GM18511 (cell line): ENCODE measurements around the gene JPH3.

Experiments used
- ATAC-seq: cut with Tn5 transposase; IDR thresholded peaks from one replicate; pipeline ENCODE4 v1.9.1; 2021; ENCODE audit warnings: mild to moderate bottlenecking, moderate library complexity; ENCODE audit not compliant: unreplicated experiment

The JPH3 gene

GRCh38 chr16:87598431-87598830 lies 3.9 kb upstream of the JPH3 start:
- no peak for ATAC-seq

GRCh38 chr16:87600246-87600645 lies 2.1 kb upstream of the JPH3 start:
- ATAC-seq, result no peak

- no peak for ATAC-seq
Observed at GRCh38 chr16:87601401-87601981, 817 bp upstream of the JPH3 start.

- no peak for ATAC-seq
Observed at GRCh38 chr16:87602821-87603683, 744 bp downstream of the JPH3 start.

- ATAC-seq, result no peak
Observed at GRCh38 chr16:87603684-87604633, 1.7 kb downstream of the JPH3 start.

- no peak for ATAC-seq
Observed at GRCh38 chr16:87604634-87605111, 2.4 kb downstream of the JPH3 start.

GRCh38 chr16:87607223-87607622 lies 4.9 kb downstream of the JPH3 start:
- no peak for ATAC-seq

- no peak for ATAC-seq
Observed at GRCh38 chr16:87607871-87608270, 5.6 kb downstream of the JPH3 start.

GRCh38 chr16:87608400-87608985 lies 6.2 kb downstream of the JPH3 start:
- no peak for ATAC-seq

GRCh38 chr16:87610026-87610425 lies 7.7 kb downstream of the JPH3 start:
- ATAC-seq, result no peak

GRCh38 chr16:87611456-87611855 lies 9.1 kb downstream of the JPH3 start:
- ATAC-seq, result no peak

- ATAC-seq, result no peak
Observed at GRCh38 chr16:87613961-87614360, 11.7 kb downstream of the JPH3 start.

- ATAC-seq, result no peak
Observed at GRCh38 chr16:87615621-87616041, 13.3 kb downstream of the JPH3 start.

- ATAC-seq, result no peak
Observed at GRCh38 chr16:87616556-87616955, 14.2 kb downstream of the JPH3 start.

- ATAC-seq, result no peak
Observed at GRCh38 chr16:87618216-87618615, 15.9 kb downstream of the JPH3 start.

- ATAC-seq, result no peak
Observed at GRCh38 chr16:87619360-87620200, 17.3 kb downstream of the JPH3 start.

GRCh38 chr16:87620201-87620495 lies 17.8 kb downstream of the JPH3 start:
- ATAC-seq, result no peak

- ATAC-seq, result no peak
Observed at GRCh38 chr16:87621550-87621829, 19.2 kb downstream of the JPH3 start.

GRCh38 chr16:87621976-87622713 lies 19.8 kb downstream of the JPH3 start:
- no peak for ATAC-seq
